ENCODE results near the gene HMSD. TPM values are rescaled to one million over a fixed set of nuclear protein-coding genes. Genes with fewer than 3 reads are reported as not detected.

Gene HMSD
- total and polyA plus RNA-seq, 2 of the 4 experiments (the other 2 are of a cell fraction): 0.17 to 0.36 TPM

- no peak for TF ChIP-seq NFE2L2 (IDR thresholded peaks at IDR 0.05; ENCODE audit: low read depth, low read length)
- no peak for TF ChIP-seq RAD21 (IDR thresholded peaks at IDR 0.05; ENCODE audit: low read length)
- no peak for TF ChIP-seq RCOR1 (IDR thresholded peaks at IDR 0.05; ENCODE audit: insufficient replicate concordance, low read length)
- TF ChIP-seq BHLHE40 (IDR thresholded peaks at IDR 0.05; ENCODE audit: low read depth, low read length): no peak
- no peak for TF ChIP-seq SMC3 (IDR thresholded peaks at IDR 0.05; ENCODE audit: low read depth, low read length)
- TF ChIP-seq POLR2A (IDR thresholded peaks at IDR 0.05; ENCODE audit: low read depth, low read length): no peak
- TF ChIP-seq CEBPB (IDR thresholded peaks at IDR 0.05; ENCODE audit: low read depth, low read length): no peak
- TF ChIP-seq CHD1 (IDR thresholded peaks at IDR 0.05; ENCODE audit: low read depth, low read length): no peak
- TF ChIP-seq, protein P1, sequence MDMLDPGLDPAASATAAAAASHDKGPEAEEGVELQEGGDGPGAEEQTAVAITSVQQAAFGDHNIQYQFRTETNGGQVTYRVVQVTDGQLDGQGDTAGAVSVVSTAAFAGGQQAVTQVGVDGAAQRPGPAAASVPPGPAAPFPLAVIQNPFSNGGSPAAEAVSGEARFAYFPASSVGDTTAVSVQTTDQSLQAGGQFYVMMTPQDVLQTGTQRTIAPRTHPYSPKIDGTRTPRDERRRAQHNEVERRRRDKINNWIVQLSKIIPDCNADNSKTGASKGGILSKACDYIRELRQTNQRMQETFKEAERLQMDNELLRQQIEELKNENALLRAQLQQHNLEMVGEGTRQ (IDR thresholded peaks at IDR 0.05; ENCODE audit: low read depth, low read length): no peak
- TF ChIP-seq ELK1 (IDR thresholded peaks at IDR 0.05; ENCODE audit: borderline replicate concordance, low read depth, low read length): no peak
- H3K4ac ChIP-seq (ENCODE audit: low read depth, low read length): no peak overlapping the region
- dilution Hi-C loops (cut with HindIII; ENCODE audit: low sequenced_read_pairs, unreplicated experiment) (no loop called here), in situ Hi-C loops (cut with MboI; ENCODE audit: low sequenced_read_pairs) (no loop called here), intact Hi-C loops (cut with micrococcal nuclease) (no loop called here)
- H3K18ac ChIP-seq (ENCODE audit: low read depth, low read length): no peak overlapping the region
- H3K36me3 ChIP-seq (ENCODE audit: control insufficient read depth, insufficient read depth, low read length): no peaks in the 10 kb centered on the region
- no peak overlapping the region for H4K8ac ChIP-seq (ENCODE audit: low read depth in 2 of 2, low read length in 2 of 2)
- no peak overlapping the region for H3K23ac ChIP-seq (ENCODE audit: low read depth, low read length)
- no CpG with 5 or more reads among the region's 5 CpGs for WGBS, 2 experiments (ENCODE audit: extremely low coverage in 2 of 2, insufficient read length in 1 of 2)
- no peak overlapping the region for H4K5ac ChIP-seq (ENCODE audit: low read depth, low read length)
- no peak overlapping the region for H2BK20ac ChIP-seq (ENCODE audit: low read depth, low read length)
- no peaks in the 10 kb centered on the region for H3K4me1 ChIP-seq (ENCODE audit: control insufficient read depth, insufficient read depth, low read length)
- no peak overlapping the region for H2BK5ac ChIP-seq (ENCODE audit: low read depth, low read length, poor library complexity, severe bottlenecking)
- no TSS peak for BruUV-seq (replicated peaks)
- H4K20me1 ChIP-seq (ENCODE audit: insufficient read depth, low read length): no peaks in the 10 kb centered on the region
- ATAC-seq (ENCODE audit: low read depth) (no peak), DNase-seq (no peak)
- no peak overlapping the region for H2BK120ac ChIP-seq (ENCODE audit: low read depth, low read length)
- H2AFZ ChIP-seq (replicated peaks; ENCODE audit: low read length, poor library complexity): no peak overlapping the region
- no peak overlapping the region for H3K4me3 ChIP-seq (ENCODE audit: insufficient read depth, low read depth, low read length)
- no peak overlapping the region for H3K56ac ChIP-seq (ENCODE audit: extremely low read depth, insufficient read depth, low read length)
- H2BK15ac ChIP-seq (ENCODE audit: low read depth, low read length): no peak overlapping the region
- no peak overlapping the region for H4K91ac ChIP-seq (ENCODE audit: insufficient read depth, low read depth, low read length)
- H2AK9ac ChIP-seq (replicated peaks; ENCODE audit: low read depth, low read length, poor library complexity): no peak overlapping the region
- H2AK5ac ChIP-seq (ENCODE audit: low read depth, low read length): no peak overlapping the region
- H3K14ac ChIP-seq (replicated peaks; ENCODE audit: low read depth, low read length): no peak overlapping the region
- POLR2A ChIA-PET (ENCODE audit: unreplicated experiment): no interaction called here
- H3K9ac ChIP-seq (ENCODE audit: low read depth, low read length): no peak overlapping the region
- CTCF ChIA-PET: interaction anchor here (0.6 to 2.0 kb wide), 3 partner anchors 10 to 169 kb away, joined by 3 to 6 read pairs (median 3); no protein-coding TSS in a partner anchor
- no peaks in the 10 kb centered on the region for H3K9me1 ChIP-seq (ENCODE audit: insufficient read depth, low read length)
- peaks cover 14% of the 10 kb centered on the region for H3K27me3 ChIP-seq (ENCODE audit: control insufficient read depth, insufficient read depth, low read length)
- H3K4me2 ChIP-seq (ENCODE audit: low read depth, low read length): no peak overlapping the region
- no peak overlapping the region for H3K27ac ChIP-seq (ENCODE audit: insufficient read depth, low read length)
- H3K9me3 ChIP-seq (ENCODE audit: control insufficient read depth, insufficient read depth, low read length): no peaks in the 10 kb centered on the region
- H3K79me1 ChIP-seq (ENCODE audit: low read depth in 1 of 2, low read length in 2 of 2): no peaks in the 10 kb centered on the region
These were observed 4.7 kb downstream of the HMSD start for GRCh38 chr18:63953811-63954210.

Measured in IMR-90 (cell line).